DLD1 (cell line): Measurements from ENCODE around the gene SEMA3C.
"Not testable (repeated sequence)": the region's sequence is repeated elsewhere in the genome, so short reads cannot be mapped to it uniquely, and the experiment has no call there.

Source experiments
- in situ Hi-C: cut with HindIII; loops from 2 replicates; pipeline ENCODE4 v1.10.0; 2017; ENCODE audit warnings: low sequenced_read_pairs

The SEMA3C gene

GRCh38 chr7:80929619-80930018, 10.8 kb upstream of the SEMA3C start:
- in situ Hi-C loops: no loop called here

DNA sequence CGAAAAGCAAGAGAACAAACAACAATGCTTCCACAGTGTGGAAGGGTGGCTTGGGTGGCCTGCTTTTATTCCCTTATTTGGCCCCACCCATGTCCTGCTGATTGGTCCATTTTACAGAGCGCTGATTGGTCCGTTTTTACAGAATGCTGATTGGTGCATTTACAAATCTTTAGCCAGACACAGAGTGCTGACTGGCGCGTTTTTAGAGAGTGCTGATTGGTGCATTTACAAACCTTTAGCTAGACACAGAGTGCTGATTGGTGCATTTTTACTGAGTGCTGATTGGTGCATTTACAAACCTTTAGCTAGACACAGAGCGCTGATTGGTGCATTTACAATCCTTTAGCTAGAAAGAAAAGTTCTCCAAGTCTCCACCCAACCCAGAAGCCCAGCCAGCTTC, 8.1 kb upstream of the SEMA3C start:
- in situ Hi-C loops: not testable (repeated sequence)

DNA sequence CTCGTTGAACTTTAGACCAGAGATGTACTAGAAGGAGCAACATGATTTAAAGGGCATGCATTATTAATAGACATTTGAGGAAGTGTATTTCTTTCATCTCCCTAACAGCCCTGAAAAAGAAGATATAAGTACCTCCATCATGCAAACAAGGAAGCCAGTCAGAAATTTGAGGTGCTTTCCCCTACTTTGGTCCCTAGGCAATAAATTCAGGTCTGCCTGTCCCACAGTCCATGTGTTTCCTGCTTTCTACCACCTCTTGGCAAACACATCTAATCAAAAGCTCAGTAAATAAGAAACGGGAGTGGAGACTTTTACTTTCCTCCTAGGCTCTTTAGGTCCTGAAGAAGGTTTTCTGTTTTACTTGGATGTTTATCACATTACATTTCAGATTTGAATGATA, 5.2 kb upstream of the SEMA3C start:
- in situ Hi-C loops: no loop called here

GRCh38 chr7:80923211-80923612, 4.4 kb upstream of the SEMA3C start:
- in situ Hi-C loops: no loop called here

GRCh38 chr7:80922253-80923049, 3.6 kb upstream of the SEMA3C start:
- in situ Hi-C loops: no loop called here

- in situ Hi-C loops: no loop called here
Measured at GRCh38 chr7:80921130-80921529, 2.3 kb upstream of the SEMA3C start.

DNA sequence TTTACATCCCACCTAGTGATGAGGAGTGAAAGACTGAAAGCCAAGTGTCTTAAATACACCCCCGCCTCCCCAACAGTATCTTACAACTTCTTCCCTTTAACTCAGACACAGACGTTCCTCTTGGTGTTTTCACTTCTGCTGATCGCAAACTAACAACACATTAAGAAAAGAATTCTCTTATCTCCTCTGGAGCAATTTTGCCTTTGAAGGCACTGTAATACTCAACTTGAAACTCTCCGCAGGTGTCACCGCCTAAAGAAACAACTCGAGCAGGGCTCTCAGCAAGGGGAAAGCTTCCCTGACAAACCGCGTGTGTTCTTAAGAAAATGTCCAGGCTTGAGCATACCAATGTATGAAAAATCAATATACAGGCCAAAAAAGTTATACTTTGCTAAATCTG, 452 bp downstream of the SEMA3C start:
- in situ Hi-C loops: no loop called here

DNA sequence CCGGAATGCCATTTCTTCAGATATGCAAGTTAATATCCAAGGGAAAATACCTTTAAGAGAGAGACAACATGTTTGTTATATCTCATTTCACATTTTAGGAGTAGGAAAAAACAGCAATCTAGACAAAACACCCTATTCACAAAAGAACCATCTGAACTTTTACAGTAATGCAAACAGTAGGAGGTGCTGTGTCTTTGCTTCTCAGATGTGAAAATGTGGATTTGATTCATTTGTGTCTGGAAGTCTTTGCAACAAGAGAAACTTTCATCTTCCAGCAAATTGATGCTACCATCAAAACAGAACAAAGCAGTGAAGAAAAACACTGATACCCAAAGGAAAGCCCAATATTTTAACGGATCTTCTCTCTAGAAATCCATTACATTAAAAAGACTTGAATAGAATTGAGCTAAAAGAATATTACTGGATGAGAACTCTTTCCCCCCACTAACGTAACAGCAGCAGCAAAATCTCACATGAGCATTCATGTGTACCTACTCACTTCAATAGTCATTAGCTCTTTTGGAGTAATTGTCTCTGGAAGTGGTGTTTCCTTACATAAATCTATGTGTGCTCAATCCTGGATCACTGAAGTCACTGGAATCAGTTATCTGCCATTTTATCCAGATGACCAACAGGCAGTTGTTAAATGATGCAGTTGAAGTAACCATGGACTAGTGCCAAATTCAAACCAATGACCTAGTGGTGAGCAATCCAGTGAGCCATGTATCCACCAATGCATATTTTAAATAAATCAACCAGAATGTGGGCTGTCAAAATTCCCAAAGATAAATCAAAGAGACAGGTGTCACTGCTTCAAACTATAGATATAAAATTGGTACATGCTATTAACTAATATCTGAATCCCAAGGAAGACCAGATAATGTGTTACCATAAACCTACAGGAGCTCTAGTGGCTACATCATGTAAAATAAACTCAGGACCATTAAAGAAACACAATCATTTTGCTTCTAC, 1.8 kb downstream of the SEMA3C start:
- in situ Hi-C loops: no loop called here

DNA sequence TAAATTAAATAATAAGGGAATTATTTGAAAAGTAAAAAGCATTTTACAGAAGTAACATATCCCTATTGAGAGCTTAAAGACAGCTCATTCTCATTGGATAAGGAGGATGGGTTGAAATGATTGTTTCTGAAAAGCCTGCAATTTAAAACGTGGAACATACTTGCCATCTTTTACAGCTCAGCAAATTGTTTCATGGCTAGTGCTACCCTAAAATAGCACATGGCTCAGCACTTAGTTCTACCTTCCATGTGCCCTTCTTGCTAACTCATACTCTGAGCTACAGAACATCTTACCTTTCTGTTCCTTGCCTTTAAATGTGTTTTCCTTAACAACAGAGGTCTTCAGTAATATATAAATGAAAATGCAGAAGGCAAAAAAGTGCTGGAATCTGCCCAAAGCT, 8.6 kb downstream of the SEMA3C start:
- in situ Hi-C loops: no loop called here

- in situ Hi-C loops: no loop called here
Measured at GRCh38 chr7:80908360-80908797, 10.5 kb downstream of the SEMA3C start.

GRCh38 chr7:80907612-80908011, 11.2 kb downstream of the SEMA3C start:
- in situ Hi-C loops: no loop called here

- in situ Hi-C loops: no loop called here
Measured at GRCh38 chr7:80907141-80907601, 11.7 kb downstream of the SEMA3C start.

GRCh38 chr7:80905334-80905733, 13.5 kb downstream of the SEMA3C start:
- in situ Hi-C loops: no loop called here

GRCh38 chr7:80902716-80903308, 16.0 kb downstream of the SEMA3C start:
- in situ Hi-C loops: no loop called here

DNA sequence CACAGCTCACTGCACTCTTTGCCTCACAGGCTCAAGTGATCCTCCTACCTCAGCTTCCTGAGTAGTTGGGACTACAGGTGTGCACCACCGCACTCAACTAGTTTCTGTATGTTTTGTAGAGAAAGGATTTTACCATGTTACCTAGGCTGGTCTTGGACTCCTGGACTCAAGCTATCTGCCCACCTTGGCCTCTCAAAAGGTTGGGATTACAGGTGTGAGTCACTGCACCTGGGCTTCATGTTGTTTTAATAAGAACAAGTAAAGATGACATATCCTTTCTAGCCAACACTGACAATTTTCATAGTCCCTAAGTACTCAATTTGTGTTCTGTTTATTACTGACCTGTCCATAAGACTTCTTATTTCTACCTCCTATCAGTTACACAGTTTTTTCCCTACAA, 16.8 kb downstream of the SEMA3C start:
- in situ Hi-C loops: no loop called here

- in situ Hi-C loops: no loop called here
Measured at GRCh38 chr7:80900583-80901576, 18.0 kb downstream of the SEMA3C start.

- in situ Hi-C loops: no loop called here
Measured at GRCh38 chr7:80896906-80897598, 21.8 kb downstream of the SEMA3C start.

- in situ Hi-C loops: no loop called here
Measured at GRCh38 chr7:80895056-80895455, 23.8 kb downstream of the SEMA3C start.

GRCh38 chr7:80891259-80891544, 27.6 kb downstream of the SEMA3C start:
- in situ Hi-C loops: no loop called here
